ENCODE data around the gene LIPC.
A peak's percentile ranks its signal among the peaks of the same experiment; 100 is the strongest.

The LIPC gene

DNA sequence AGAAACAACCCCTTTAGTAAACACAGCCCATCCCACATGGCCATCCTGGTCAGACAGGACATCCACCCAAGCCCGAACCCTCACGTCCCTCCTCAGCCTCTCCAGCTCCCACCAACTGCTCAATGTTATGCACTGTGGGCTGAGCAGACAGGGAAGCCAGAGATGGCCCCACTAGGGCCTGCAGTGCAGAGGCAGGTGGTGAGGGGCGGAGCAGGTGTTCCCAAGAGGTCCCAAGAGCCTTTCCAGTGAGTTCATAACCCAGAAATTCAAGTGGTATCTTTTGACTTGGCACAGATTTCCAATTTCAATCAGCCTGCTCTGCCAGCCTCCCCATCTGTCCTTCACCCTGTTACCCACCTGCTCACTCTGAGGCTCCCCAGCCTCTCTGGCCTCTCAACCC lies 130.3 kb downstream of the LIPC start:
- DNase-seq = no peak

DNA sequence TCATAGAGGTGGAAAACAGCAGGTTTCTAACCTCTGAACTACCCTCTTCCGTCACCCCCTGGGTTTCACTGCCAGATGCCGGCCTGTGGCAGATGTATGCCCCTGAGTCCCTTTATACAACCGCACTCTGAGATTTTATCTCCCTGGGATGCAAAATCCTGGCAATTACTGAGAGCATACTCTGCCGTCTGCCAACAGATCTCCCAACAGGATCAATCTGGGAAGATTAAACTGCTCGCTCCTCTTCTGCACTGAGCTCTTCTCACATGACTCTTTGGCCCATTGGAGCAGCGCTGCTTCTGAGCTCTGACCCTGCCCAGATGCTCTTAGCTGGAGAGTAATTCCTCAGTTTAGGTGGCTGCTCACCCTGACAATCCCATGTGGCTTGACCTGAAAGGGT lies 133.2 kb downstream of the LIPC start:
- DNase-seq = no peak

DNA sequence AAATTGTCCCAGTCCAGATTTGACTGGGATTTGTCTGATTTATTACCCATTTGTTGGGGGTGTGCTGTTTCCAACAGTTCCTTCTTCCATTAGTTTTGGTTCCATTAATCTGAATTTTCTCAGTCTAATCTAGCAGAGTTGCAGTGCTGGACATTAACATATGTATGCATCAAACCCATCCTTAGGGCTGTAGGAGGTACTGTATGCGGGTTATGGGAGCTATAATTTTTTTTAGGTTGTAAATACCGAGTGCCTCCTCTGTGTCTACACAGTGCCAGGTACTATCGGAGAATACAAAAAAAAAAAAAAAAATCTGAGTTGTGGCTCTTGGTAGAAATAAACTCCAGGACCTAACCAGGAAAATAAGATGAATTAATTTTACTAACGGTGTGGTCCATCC lies 133.8 kb downstream of the LIPC start:
- no peak for DNase-seq

DNA sequence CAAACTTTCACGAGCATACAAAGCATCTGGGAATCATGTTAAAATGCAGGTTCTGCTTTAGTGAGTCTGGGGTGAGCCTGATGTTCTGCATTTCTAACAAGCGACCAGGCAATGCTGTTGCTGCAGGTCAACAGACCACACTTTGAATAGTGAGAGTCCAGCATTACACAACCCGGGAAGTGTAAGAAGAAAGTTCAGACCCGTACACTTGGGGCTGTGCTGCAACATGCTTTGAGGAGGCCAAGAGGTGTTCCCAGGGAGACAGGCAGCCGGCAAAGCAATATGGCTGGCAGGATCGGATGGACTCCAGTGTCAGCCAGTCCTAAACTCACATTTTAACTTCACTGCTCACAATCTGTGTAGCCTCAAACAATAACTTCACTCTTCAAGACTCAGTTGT lies 134.2 kb downstream of the LIPC start:
- no peak for DNase-seq

DNA sequence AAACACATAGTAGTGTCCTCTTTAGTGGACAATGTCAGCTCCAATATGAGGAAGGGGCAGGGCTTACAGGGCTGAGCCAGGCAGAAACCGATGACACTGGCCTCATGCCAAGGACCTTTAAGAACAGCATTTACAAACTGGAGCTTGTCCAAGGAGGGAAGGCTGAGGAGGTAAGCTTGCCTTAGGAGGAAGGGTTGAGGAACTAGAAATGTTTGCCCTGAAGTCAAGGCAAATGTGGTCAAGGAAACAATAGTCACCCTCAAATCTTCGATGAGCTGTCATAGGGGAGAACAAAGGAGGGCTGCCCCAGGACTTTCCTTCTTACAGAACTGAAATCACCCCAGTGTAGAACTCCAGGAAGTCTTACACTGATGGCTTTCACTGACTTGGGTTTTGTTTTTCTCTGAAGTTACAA lies 136.4 kb downstream of the LIPC start:
- DNase-seq = peak; percentile 33

DNA sequence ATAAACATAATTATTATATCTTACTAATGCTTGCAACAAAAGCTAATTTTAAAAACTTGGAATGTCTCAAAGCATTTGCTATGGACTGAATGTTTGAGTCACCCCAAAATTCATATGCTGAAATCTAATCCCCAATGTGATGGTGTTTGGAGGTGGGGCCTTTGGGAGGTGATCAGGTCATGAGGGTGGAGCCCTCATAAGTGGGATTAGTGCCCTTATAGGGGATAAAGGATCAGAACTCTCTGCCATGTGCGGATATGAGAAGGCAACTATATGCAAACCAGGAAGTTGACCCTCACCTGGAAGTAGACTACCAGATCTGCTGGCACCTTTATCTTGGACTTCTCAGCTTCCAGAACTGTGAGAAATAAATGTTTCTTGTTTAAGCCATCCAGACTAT lies 137.7 kb downstream of the LIPC start:
- DNase-seq = no peak

DNA sequence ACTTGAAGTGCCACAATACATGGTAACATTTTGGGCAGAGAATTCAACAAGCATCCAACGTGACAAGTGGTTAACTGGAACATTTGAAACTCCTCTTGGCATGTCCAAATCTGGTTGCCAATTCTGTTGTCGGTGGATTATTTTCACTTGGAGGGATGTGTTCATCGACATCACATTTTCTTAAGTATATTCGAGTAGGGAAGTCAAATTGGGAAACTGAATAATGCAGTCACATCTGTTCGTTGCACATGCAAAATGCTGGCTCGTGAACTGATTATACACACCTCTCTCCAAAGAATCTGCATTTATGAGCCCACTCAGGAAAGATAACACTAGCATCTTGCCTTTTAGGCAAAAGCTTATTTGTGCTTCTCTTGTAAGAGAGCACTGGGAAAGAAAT lies 139.7 kb downstream of the LIPC start:
- DNase-seq = no peak

DNA sequence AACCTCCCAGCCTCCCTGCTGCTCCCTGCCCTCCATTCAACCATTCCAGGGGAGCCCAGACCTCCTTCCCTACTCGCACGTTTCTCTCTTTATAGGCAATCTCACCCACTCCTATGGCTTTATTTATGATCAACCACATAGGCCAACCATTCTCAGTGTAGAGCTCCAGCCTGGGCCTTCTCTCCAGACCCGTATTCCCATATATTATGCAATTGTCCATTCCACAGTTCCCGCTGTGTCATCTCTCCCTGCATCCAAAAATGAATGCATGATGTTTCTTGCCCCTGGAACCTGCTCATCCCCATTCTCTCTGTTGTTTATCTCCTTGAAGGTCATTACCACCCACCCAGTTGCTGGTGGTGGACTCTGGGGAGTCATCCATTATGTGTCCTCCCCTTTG lies 140.7 kb downstream of the LIPC start:
- no peak for DNase-seq

DNA sequence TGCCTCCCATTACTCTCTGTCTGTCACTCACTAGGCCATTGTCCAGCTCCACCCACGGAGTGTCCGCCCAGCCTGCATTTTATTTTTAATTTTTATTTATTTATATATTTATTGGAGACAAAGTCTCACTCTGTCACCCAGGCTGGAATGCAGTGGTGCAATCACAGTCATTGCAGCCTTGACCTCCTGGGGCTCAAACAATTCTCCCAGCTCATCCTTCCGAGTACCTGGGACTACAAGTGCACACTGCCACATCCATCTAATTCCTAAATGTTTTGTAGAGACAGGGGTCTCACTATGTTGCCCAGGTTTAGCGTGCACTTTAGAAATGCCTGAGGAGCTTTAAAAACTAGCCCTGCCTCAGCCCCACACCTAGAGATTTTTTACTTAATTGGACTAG lies 141.5 kb downstream of the LIPC start:
- DNase-seq = no peak

DNA sequence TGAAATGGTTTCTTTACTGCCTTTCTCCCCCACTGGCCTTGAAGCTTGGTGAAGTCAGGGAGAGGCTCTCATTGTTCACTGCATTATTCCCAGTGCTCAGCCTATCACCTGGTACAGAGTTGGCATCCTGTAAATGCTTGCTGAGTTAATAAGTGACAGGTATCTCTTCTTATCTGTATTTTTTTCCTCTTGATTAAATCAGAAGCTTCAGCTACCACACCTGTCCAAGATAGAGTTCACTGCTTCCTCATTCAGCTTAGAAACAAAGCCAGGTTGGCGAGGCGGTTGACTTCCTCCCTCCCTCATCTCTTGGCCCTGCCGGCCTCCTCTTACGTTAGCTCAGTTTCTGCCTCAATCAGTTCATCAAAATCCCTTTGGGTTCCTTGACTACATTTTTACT lies 142.8 kb downstream of the LIPC start:
- no peak for DNase-seq

DNA sequence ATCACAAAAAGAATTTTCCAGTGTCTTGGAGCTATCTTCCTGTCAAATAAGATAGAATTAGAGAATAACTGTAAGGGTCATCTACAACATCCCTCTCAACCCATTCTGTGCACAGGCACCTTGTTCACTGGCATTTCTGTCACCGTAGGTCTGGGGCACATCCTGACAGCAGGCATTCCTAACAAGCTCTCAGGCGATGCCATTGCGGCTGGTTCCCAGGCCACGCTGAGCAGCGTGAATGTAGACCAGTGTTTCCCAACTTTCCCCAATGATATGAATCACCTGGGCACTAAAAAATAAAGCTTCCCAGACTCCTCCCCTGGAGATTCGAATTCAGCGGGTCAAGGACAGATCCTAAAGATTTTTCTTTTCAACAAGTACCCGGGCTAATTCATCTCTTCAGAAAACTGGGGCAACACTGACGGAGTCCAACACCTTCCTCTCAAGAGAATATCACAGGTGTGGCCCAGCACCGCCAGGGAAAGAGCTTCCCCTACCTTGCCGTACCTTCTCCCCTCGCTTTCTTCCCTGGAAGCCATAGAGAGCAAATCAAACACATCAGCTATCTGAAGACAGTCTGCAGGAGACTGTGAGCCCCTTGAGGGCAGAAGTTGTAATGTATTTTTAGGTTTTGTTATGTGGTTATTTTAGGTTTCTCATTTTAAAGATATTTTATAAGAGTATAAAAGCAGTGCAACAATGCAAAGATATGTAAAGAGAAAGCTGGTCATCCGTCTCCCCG lies 143.4 kb downstream of the LIPC start:
- DNase-seq = no peak

DNA sequence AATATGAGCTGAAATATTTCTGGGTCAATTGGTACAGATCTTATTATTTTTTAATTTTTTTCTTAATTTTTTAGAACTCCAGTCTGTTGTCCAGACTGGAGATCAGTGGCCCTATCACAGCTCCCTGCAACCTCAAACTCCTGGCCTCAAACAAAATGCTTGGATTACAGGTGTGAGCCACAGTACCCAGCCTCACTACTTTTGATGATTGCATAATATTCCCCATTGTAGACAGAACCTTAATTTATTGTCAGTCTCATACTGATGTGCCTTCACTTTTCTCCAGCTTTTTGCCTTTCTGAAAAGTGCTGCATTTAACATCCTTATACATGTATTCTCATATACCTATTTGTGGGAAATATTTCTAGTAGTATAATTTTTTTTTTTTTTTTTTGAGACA lies 144.9 kb downstream of the LIPC start:
- no peak for DNase-seq

DNA sequence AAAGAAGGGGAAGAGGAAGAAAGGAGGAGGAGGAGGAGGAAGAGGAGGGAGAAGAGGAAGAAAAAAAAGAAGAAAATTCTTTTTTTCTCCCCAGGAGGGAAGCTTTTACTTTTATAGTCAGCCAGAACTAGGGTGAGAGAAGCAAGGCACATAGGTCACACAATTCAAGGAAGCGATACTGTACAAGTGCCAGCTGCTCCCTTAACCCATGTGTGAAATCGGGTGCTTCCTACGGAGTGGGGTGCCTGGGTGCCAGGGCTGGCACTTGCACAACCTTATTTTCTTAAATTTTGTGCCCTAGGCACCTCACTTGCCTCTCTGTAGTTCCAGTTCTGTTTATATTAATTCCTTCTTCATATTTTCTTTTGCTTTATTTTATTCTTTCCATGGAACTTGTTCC lies 150.4 kb downstream of the LIPC start:
- DNase-seq = no peak

DNA sequence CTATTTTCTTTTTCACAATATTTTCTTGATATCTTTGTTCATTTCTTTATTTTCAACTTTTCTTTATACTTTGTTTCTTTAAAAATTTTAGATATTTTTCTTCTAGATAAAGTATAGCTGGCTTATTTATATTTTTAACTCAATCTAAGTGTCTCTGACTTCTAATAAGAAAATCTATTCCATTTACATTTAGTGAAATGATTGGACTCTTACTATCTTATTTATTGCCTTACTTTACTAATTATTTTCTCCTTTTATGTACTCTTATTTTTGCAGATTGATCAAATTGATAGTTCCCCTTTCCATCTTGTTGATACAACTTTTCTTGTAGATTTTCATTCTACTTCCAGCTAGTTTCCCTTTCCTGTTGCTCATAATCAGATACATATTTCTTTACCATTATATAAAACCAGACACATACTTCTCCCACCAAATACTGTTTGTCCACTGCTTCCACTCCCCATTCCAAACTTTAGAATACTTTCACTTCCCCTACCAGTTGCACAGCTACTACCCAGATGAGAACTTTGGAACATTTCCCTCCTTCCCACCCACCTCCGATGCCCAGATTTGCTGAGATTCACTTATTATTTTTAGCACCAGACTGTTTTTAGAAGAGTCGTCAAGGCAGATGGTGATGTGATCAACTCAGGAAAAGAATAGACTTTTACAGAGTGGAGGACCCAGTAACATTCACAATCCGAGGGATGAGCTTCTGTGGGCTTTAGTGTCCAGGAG lies 151.5 kb downstream of the LIPC start:
- DNase-seq = no peak

DNA sequence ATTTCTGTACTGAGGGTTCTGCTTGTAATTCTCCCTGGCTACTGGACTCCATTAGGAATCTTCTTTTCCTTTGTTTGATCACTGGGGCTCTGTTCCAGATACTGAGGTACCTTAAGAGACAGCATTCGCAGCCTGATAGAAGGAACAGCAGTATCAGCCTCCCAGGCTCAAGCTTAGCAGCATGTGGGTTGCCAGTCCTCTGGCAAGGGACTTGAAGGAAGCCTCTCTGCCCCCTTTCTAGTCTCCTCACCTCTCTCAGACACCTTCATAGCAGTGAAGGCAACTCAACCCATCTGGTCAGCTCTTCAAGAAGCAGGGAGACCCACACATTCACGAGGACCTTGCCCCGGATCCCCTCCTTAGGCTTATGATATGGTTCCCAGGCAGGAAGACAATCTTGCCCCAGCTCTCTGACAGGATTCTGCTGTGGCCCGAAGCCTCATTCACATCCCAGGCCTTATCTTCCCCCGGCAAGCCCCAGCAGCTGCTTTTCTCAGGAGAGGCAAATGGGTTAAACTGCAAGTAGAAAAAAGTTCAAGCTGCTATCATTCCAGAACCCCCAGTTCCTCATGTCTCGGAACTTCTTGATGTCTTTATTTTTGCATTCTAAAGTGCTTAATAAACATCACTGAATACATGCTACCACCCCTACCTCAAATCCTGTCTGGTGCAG lies 153.1 kb downstream of the LIPC start:
- no peak for DNase-seq

DNA sequence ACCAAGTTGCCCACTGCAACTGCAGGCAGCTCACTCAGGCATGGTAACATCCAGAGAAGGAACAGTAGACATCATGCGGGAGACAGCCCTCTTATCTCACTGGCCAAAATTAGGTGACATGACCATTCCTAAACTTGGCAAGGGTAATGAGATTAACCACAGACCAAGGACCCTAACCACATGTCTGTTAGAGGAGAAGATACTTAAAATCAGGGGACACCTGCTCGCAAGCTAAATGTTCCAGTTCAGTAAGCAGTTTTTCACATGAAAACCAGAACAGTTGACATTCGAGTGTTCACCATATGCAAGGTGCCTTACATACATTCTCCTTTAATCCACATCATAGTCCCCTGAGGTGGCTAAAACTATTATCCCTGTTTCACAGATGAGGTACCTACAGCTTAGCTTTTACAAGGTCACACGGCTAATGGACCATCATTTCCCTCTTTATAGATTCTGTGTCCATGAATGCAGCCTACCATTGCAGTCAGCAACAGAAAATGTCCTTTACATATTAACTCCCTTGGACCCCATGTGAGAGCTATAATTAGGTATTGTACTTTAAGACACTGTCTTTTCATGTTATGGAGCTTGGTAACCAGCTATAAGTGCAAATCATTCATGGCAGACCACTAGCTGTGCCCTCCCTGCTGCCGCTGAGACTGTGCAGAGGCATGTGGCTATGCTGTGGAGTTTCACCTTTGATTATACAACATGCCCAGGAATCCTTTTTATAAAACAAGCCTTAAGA lies 154.1 kb downstream of the LIPC start:
- DNase-seq = no peak

DNA sequence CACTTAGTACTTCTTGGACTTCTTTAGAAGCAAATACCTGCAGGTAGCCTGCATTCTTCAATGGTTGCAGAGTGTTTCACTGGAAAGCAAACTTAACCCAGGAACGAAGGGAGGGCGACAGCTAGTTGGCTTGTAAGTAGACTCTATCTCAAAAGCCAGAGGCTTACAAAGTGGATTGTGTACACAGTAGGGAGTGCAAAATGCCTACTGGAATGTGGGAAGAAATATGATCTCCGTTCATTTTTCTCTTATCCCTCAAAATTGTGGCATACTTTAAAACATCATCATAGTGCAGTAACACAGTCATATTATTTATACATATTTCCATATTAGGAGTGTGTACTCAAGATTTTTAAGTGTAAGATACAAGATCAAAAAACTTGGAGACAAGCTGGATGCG lies 155.7 kb downstream of the LIPC start:
- DNase-seq = no peak

DNA sequence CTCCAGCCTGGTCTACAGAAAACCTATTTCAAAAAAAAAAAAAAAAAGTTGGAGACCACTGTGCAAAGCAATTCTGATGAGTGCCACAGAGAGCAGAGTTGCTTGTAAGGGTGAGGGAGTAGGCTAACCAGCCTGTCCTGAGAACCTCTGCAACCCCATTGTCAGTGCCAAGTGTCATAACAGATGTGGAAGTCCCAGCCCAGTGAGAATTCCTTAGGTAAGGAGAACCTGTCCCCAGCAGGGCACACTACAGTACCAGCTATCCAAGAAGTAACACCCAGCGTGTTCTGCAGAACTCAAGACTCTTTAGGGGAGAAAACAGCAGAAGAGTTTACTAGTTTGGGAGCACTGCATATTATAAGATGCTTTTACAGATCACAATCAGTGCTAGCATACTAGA lies 156.3 kb downstream of the LIPC start:
- DNase-seq = no peak

DNA sequence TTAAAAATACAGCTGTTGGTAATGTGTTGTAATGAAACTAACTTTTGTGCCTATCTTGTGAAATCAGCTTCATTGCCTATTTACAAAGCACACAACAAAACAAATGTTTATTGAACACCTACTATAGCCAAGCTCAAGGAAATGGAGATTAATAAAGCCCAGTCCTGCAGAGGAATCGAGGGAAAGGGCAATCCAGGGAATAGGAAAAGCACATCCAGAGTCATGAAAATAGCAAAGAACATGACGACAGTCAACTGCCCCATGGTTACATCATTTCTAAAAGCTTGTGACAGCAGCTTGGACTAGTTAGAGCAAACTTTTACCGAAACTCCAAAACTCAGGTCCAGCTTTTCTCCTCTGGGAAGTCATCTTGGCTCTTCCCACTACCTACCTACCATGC lies 157.3 kb downstream of the LIPC start:
- DNase-seq = no peak

DNA sequence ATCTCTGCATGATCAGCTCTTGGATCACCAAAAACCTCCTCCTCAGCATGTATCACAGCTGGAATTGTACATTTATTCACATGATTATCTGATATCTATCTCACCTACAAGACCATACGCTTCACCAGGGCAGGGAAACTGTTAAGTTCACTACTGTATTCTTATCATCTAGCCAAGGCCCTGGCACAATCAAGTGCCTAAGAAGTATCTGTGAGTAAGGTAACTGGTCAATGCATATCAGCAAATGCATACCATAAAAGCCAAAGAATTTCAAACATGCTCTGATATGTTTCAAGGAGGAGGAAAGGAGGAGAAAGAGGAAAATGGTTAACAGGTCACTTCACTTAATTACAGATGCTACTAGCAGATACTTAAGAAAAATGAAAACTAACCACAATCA lies 158.4 kb downstream of the LIPC start:
- no peak for DNase-seq

DNA sequence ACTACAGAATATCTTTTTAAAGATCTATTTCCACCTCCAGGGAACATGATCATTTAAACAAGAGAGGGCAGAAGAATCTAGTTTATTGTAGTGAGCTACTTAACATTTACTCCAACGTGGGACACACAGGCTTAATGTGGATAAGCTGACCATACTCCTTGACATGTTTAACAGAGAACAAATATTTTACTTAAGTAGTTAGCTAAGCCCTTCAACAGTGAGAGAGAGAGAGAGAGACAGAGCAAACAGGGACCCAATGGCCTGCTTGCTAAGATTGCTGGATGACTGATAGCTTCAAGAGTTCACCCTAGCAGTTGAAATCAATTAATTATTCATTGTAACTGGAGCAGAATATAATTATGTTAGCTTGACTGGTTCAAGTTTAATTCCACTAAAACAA lies 159.1 kb downstream of the LIPC start:
- DNase-seq = no peak

DNA sequence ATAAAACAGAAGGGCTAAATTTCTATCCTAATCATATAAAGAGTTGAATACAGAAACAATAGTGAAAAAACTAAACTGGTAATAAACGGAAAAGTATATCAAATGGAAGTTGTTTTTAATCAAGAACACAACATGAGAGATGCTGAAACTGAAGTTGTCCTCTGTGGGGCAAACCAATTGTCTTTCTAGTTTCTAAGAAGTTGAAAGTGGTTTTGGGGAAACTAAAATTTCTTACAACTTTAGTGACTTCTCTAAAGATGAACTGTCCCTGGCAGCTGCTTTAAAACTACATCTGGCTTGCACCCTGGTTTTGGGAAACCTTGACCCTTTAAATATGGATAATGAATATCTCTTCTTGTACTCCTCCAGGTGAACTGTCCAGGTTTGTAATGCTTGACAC lies 162.1 kb downstream of the LIPC start:
- DNase-seq = no peak

DNA sequence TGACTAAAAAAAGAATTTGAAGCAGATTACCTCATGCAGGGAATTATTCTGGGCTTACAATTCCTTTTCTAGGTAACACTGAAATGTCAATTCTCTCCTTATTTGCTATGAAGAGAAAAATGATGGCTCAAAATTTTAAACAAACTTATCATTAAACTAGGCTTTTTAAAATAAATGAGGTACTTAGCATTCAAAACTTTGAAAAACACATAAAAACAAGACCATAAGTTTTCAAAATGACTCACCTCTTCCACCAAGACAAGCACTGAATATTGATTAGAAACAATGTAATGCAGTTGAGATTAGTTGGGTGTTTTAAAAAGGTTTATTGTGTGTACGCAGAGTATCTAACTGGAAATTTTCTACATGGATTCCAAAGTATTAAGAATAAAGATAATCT lies 163.1 kb downstream of the LIPC start:
- no peak for DNase-seq

All from COR-L47 (cell line).